Omental fat pad (tissue), 4 donors: ENCODE measurements around the gene PRKCA. TPM values are rescaled to one million over a fixed set of nuclear protein-coding genes. Genes with fewer than 3 reads are reported as not detected.

ENCODE experiments used
- ATAC-seq: fragments of 150-250 bp; one replicate; pipeline ENCODE4 v1.9.1; 2016; ENCODE audit warnings: mild to moderate bottlenecking, moderate library complexity; ENCODE audit not compliant: low FRiP score
- DNase-seq: peaks from one replicate; pipeline ENCODE4 v3.0.0-alpha.2; 2019; ENCODE audit warnings: low spot score
- total RNA-seq, 4 donors: library from RNA; depleted of rRNA; stranded (reverse); fragments of >200 nt; gene quantifications; one replicate each; pipeline ENCODE4 v1.1.0, GENCODE V29; 2016
- TF ChIP-seq, protein P1 (sequence below), 3 donors: fragments of 450-650 bp; IDR thresholded peaks; one replicate each; pipeline ENCODE4 v1.5.1; 2016 to 2017; ENCODE audit warnings: antibody characterized with exemption in 3 of 3, mild to moderate bottlenecking in 3 of 3, moderate library complexity in 2 of 3

PRKCA gene
- total RNA-seq, 4 donors from 2014 or later: 6.7 to 14.3 (median 10.3) TPM

- DNase-seq (no peak), ATAC-seq (no peak)
- TF ChIP-seq, protein P1, sequence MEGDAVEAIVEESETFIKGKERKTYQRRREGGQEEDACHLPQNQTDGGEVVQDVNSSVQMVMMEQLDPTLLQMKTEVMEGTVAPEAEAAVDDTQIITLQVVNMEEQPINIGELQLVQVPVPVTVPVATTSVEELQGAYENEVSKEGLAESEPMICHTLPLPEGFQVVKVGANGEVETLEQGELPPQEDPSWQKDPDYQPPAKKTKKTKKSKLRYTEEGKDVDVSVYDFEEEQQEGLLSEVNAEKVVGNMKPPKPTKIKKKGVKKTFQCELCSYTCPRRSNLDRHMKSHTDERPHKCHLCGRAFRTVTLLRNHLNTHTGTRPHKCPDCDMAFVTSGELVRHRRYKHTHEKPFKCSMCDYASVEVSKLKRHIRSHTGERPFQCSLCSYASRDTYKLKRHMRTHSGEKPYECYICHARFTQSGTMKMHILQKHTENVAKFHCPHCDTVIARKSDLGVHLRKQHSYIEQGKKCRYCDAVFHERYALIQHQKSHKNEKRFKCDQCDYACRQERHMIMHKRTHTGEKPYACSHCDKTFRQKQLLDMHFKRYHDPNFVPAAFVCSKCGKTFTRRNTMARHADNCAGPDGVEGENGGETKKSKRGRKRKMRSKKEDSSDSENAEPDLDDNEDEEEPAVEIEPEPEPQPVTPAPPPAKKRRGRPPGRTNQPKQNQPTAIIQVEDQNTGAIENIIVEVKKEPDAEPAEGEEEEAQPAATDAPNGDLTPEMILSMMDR (IDR thresholded peaks at IDR 0.05): no peak
Measured at GRCh38 chr17:66840061-66840460, 537.6 kb downstream of the PRKCA start.

- DNase-seq: no peak
- ATAC-seq: no peak
- TF ChIP-seq, protein P1 (IDR thresholded peaks at IDR 0.05): no peak
Measured at GRCh38 chr17:66841328-66841727, 538.9 kb downstream of the PRKCA start.

- TF ChIP-seq, protein P1 (IDR thresholded peaks at IDR 0.05): no peak
Measured at GRCh38 chr17:66841744-66842143, 539.3 kb downstream of the PRKCA start.

DNA sequence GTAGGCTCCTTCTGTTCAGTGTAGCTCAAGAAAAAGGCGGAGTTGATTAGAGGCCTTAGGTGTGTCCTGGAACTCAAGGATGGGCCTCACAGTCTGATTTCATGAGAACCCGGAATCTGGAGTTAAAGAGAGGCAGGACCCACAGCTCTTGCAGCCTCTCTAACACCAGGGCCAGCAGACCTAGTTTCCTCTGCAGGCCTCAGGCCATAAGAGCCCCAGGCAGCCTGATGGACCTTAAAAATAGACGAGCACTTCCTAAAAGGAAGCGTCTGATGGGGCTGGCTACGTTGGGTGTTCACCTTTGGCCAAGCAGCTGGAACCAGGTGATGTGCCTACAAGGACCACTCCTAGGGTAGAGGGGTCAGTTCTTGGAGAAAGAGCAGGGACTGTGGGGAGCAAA is 540.1 kb downstream of the PRKCA start:
- TF ChIP-seq, protein P1 (IDR thresholded peaks at IDR 0.05): no peak
- ATAC-seq (no peak), DNase-seq (no peak)

More at GRCh38 chr17:66841744-66842143, 539.3 kb downstream of the PRKCA start:
- ATAC-seq: no peak
- no peak for DNase-seq

DNA sequence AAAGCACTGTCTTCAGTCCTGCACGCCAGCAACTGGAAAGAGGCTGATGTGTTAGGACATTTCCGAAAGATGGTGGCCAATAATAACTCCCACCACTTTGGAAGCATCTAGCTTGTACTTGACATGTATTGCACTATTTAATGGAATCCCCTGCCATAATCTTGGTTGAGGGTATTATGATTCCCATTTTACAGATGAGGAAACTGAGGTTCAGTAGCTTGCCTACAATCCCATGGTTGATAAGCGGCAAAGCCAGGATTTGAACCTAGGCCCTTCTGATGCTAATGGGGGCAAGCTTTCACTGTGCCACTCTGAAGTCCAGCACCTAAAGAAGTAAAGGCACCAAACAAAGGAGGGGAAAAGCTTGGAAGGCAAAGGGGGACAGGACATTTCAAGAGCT is 540.5 kb downstream of the PRKCA start:
- no peak for ATAC-seq
- TF ChIP-seq, protein P1 (IDR thresholded peaks at IDR 0.05): no peak
- DNase-seq: no peak

DNA sequence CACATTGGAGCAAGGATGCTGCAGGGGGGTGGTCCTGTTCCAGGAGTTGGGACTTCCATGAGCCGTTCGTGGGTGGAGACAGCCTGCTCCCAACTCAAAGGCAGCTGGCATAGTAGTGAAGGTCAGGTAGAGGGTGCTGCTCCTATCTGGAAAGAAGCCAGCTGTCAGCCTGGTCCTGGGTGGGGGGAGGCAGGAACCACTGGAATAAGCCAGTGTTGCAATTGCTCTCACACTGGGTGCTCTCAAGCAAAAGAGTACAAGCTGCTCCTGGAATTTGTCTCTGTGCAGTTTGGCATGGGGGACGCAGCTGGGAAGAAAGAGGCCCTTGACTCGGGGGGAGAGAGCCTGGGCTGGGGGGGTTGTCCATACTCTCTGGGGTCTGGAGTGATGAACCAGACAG is 541.2 kb downstream of the PRKCA start:
- TF ChIP-seq, protein P1 (IDR thresholded peaks at IDR 0.05): no peak
- no peak for DNase-seq
- ATAC-seq: no peak

DNA sequence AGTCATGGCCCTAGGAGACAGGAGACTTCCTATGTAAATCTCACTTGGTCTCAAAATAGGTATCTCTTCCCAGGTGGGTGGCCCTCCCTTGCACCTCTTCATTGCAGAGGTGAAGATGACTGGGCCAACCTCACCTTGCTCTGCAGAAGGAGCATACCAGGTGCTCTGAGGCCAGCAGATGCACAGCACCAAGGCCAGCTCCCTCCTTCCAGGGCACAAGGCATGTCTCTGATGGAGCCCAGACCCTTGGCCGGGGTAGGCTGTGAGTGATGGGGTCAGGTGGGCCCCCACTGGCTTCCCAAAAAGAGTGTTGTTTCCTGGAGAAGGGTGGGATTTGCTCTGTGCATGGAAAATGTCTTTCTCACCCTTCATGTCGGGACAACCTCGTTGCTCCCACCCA is 545.3 kb downstream of the PRKCA start:
- TF ChIP-seq, protein P1 (IDR thresholded peaks at IDR 0.05): no peak

More for the DNA sequence above, 545.3 kb downstream of the PRKCA start:
- no peak for DNase-seq
- no peak for ATAC-seq
